NCI-H526 (cell line): ENCODE measurements around the gene GALNT7.

Experiments
- DNase-seq, 2 experiments: peaks; one replicate each; lab custom pipeline; 2025; lab: John Stamatoyannopoulos, UW

Gene GALNT7

DNA sequence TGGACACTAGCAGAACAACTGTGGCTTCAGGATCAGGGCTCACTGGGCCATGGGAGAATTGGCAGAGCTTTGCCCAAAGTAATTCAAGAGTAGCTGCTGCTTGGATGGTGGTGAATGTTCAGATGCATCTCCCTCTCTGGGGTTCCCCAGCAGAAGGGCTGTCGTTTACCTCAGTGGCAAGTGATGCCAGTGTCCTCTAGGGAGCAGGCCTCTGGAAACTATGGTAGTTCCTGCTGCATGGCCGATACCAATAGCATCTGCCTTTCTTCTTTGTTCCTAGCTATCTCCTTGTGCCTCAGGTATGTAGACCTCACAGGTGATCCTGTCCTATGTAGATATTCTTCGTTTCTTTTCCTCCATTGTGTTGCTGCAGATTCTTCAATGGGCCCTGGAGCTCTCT is 139.2 kb downstream of the GALNT7 start:
- DNase-seq, result no peak

GRCh38 chr4:173311368-173311767 is 142.8 kb downstream of the GALNT7 start:
- DNase-seq, result no peak

- DNase-seq, result no peak
These were observed 146.1 kb downstream of the GALNT7 start for GRCh38 chr4:173314715-173315114.

GRCh38 chr4:173316060-173316459 is 147.4 kb downstream of the GALNT7 start:
- no peak for DNase-seq

GRCh38 chr4:173317004-173317403 is 148.4 kb downstream of the GALNT7 start:
- peak in 1 of 2 experiments; percentile 24 for DNase-seq

DNA sequence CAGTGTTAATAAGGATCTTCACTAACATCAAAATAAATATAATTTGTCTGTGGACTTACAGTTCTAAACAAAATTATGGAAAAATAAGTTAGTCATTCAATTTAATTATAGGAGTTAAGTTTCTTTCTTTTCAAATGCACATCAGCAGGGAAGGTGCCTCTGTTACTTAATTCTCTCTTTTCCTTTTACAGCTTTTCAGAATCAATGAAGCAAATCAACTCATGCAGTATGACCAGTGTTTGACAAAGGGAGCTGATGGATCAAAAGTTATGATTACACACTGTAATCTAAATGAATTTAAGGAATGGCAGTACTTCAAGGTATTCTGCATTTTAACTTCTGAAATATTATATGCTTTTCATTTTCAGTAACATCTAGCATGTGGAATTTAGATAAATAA is 149.6 kb downstream of the GALNT7 start:
- DNase-seq, result no peak

DNA sequence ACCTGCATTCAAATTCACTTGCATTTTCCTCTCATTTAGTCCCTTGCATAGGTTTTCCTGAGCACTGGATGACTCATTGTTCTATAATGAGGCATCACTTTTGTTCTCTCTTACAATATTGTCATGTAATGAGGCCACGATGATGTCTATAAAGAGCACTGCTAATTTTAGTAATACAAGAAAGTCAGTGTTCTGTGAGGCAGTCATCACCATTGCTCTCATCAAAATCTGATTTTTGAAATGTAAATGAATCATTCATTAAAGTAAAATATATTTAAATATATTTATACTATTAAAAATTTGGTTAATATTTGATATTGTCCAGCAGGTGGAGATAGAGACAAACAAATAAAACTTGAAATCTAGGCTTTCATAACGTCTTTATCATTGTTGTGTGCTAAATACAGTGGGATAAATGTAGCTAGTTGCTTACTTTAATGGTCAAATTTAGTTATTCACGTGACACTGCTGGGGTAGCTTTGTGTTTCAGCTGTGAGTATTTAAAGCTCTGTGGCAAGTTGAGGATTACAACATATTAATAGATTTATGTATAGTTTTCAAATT is 150.1 kb downstream of the GALNT7 start:
- DNase-seq, result peak in 1 of 2 experiments; percentile 21

- no peak for DNase-seq
These were observed 151.1 kb downstream of the GALNT7 start for GRCh38 chr4:173319696-173320095.

DNA sequence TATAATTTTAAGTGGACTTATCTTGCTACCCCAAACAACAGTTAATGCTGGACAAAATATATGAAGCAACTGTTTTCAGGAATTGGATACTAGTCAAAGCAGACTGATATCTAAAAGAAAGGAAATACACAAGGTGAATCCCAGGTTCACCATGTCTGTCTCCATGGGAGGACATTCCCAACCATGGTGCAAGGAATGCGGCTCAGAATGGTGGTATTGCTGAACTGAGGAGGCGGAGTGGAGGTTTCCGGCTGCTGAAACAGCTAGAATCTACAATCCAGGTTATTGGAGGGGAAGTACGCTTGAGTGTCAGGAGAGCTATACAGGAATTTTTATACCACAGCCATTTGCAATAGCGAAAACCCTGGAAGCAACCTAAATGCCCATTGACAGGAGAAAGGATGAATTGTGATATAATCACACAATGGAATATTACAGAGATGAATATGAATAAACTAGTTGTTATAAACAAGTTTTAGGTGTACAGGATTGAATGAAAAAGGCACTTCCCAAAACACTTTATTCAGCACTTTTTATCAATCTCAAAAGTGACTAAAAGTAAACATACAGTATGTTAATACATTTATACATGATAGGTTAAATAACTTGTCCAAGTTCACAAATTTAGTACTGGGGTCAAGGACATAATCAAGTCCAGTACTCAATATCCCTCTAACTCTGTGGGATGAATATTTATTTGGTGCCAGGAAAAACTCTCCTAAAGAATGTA is 156.6 kb downstream of the GALNT7 start:
- DNase-seq, result no peak

DNA sequence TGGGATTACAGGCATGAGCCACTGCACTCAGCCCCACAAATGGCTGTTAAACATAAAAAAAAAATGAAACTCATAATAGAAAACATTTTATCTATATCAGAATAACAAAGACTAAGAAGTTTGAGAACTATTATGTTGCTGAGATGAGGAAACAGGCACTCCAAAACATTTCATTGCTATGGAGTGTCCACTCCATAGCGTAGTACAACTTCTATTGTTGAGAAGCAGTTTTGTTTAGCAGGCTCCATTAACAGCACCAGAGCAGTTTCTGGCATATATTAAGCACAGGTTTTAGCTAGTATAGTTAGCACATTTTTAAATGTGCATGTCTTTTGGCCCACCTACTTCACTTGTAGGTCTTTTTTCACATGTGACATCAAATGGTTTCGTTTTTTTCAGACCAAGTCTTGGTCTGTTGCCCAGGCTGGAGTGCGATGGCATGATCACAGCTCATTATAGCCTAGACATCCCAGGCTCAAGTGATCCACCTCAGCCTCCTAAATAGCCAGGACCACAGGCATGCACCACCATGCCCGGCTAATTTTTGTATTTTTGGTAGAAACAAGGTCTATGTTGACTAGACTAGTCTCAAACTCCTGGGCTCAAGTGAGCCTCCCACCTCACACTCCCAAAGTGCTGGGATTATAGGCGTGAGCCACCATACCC is 159.8 kb downstream of the GALNT7 start:
- no peak for DNase-seq

DNA sequence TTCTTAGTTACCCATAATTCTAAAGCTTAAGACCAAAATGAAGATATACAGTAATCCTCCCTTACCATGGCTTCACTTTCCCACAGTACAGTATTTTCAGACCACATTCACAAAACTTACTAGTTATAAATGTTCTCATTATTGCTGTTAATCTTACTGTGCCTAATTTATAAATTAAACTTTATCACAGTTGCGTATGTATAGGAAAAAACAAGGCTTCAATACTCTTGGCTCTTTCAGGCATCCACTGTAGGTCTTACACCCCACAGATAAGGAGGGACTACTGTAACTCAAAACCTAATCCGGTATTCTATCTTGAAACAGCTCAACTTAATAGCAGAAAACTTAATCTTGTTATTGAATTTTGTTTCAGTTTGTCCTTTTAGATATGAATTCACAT is 162.0 kb downstream of the GALNT7 start:
- DNase-seq, result no peak

- no peak for DNase-seq
These were observed 163.4 kb downstream of the GALNT7 start for GRCh38 chr4:173332021-173332487.

DNA sequence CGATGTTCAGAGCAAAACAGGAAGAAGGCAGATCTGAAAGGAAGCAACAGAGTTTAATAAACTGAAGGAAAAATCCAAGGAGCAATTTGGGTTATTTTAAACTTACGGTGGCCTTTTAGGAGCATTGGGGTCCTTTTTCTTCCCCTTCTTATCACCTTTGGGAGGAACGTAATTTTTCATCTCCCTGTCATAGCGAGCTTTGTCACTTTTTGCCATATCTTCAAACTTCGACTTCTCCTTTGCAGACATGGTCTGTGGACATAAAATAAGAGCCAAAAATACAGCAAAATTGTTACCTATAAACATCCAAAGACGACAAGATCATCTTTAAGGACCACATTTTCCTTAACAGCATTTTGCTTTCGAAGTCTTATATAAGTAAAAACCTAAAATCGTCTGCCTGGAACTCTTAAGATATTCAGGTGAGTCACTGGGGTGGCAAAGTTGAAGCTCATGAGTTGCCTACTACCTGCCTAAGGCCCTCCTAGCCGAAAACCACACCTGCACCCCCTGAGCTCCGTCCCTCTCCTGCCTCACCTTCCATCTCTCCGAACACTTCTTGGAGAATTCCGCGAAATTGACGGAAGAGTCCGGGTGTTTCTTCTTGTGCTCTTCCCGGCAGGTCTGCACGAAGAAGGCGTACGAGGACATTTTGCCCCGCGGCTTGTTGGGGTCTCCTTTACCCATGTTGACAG is 164.5 kb downstream of the GALNT7 start:
- DNase-seq, result no peak

GRCh38 chr4:173333658-173334084 is 165.1 kb downstream of the GALNT7 start:
- peak in 1 of 2 experiments; percentile 43 for DNase-seq

DNA sequence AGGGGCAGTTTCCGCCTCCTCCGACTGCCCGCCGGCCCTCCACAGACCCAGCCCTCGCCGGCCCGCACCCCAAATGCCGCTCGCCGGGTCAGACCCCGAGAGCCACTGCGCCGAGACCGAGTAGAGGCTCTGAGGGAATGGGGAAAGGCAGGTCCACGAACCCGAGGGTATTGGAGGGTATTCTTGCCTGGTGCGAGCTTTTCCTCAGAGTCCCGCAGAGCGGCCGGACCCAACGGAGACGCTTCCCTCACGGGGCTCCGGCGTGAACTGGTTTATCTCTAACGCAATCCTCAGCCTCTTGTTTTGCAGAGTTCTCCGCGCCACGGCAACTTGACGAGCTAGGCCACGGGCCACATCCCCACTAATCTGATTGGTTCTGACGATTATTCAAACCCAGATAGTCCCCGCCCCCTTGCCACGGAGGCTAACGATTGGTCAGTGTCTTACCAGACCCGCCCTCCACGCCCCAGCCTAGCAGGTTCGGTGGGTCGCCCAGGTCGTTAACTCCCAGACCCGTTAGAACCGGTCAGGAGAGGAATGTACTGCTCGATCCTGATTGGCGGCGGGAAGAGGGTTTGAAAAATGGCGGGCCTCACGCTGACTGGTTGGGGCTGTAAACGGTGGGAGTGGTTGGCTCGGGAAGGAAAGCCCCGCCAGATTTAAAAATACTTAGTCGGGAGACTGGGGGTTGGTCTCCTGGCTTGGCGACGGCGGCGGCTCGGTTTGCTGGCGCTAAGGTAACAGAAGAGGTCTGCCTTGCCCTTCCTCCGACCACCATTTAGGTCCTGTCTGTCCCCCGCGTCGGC is 165.7 kb downstream of the GALNT7 start, which contains the start of gene HMGB2:
Gene HMGB2, minus strand, starts transcription at position 274 of the 806 bp plus-strand sequence. CDS start 709 bp downstream, outside the sequence.
- peak; percentile 98 to 99 for DNase-seq

GRCh38 chr4:173334891-173335752 is 166.5 kb downstream of the GALNT7 start:
- DNase-seq, result peak; percentile 86 to 88

- no peak for DNase-seq
These were observed 168.9 kb downstream of the GALNT7 start for GRCh38 chr4:173337463-173337862.

GRCh38 chr4:173343832-173344397 is 175.3 kb downstream of the GALNT7 start:
- DNase-seq, result no peak

DNA sequence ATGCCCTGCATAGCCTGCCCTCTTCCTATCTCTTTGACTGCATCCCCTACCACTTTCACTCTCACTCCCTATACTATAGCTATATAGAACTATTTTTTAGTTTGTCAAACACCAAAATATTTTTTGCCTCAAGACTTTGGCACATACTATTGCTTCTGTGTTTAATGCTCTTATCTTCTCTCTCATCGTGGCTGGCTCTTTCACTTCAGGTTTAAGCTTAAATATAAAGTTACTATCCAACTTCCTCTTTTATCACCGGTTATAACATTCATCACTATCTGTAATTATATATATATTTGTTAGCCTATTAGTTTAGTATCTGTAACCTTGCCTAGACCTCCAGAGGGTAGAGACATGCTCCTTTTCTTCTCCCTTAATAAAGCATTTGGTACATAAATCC is 177.0 kb downstream of the GALNT7 start:
- DNase-seq, result no peak

GRCh38 chr4:173346074-173346473 is 177.5 kb downstream of the GALNT7 start:
- no peak for DNase-seq
